Stimulated activated CD4-positive, alpha-beta T cell treated with anti-CD3 and anti-CD28 coated beads, TNF-alpha, amount 100 ng/mL, for 1 hour (primary cell): ENCODE data around the gene TRIM25.

Source experiments
- DNase-seq, 3 donors: peaks; one replicate each; pipeline ENCODE4 v3.0.0-alpha.2; 2020; ENCODE audit warnings: low read depth in 3 of 3, low spot score in 1 of 3

Gene TRIM25

DNA sequence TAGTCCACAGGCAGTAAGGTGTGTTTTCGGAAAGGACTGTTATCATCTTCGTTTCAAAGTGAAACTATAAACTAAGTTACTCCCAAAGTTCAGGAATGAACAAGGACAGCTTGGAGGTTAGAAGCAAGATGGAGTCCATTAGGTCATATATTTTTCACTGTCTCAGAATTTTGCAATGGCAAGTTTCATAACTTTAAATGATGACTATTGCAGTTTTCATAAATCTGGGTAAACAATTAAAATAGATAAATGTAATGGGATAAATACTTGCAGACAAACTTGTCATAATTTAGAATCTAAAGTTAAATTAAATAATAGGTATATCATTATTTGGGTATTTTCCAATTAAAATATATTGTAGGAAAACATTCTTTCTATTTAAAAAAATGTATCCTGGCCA is 14.7 kb upstream of the TRIM25 start:
- no peak for DNase-seq

- no peak for DNase-seq
Measured at GRCh38 chr17:56926704-56927103, 12.9 kb upstream of the TRIM25 start.

- DNase-seq, result no peak
Measured at GRCh38 chr17:56926270-56926669, 12.4 kb upstream of the TRIM25 start.

DNA sequence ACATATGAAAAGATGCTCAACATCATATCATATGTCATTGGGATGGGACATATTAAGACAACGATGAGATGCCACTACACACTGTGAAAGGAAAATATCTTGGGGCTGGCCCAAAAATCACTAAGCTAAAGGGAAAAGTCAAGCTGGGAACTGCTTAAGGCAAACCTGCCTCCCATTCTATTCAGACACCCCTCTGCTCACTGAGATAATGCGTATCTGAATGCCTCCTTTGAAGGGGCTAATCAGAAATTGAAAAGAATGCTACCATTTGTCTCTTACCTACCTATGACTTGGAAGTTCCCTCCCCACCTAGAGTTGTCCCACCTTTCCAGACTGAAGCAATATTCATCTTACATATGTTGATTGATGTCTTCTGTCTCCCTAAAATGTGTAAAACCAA is 11.2 kb upstream of the TRIM25 start:
- DNase-seq, result no peak

GRCh38 chr17:56919717-56920116 is 5.9 kb upstream of the TRIM25 start:
- DNase-seq, result no peak

DNA sequence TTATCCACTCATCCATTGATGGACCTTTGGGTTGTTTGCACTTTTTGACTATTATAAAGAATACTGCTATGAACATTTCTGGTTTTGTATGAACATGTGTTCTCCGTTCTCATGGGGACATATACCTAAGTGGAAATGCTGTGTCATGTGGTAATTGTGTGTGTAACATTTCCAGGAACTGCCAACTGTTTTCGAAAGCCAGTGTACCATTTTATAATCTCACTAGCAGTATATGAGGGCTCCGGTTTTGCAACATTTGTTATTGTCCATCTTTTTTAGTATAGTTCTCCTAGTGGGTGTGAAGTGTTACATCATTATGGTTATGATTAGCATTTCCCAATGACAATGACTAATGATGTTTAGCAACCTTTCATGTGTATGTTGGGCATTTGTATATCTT is 5.1 kb upstream of the TRIM25 start:
- DNase-seq, result no peak

DNA sequence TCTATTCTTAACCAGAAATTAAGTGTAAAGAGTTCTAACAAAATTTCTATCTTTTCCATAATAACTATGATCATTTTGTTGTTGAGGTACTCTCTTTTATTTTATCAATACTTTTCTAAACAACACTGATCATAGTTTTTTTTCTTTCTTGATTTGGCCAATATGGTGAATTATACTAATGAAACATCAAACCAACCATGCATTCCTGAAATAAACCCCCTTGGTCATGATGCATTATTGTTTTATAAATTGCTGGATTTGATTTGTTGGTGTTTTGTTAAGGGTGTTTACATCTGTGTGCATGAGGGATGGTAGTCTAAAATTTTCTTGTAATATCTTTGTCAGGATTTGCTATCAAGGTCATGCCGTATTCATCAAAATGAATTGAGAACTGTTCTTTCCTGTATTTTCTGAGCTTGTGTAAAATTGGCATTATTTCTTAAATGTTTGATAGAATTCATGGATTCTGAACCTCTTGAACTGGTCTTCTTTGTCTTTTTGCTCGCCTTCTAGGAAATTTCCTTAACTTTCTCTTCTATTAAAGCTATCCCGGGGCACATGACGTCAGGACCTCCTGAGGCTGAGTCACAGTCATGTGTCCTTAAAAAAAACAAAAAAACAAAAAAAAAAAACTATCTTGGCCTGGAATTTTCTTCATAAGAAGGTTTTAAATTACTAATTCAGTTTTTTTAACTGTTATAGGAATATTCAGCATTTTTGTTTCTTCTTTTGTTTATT is 3.9 kb upstream of the TRIM25 start:
- no peak for DNase-seq

- no peak for DNase-seq
Measured at GRCh38 chr17:56914581-56915273, 878 bp upstream of the TRIM25 start.

GRCh38 chr17:56913353-56913866 is 439 bp downstream of the TRIM25 start:
- DNase-seq, result no peak

- DNase-seq, result no peak
Measured at GRCh38 chr17:56913000-56913311, 893 bp downstream of the TRIM25 start.

DNA sequence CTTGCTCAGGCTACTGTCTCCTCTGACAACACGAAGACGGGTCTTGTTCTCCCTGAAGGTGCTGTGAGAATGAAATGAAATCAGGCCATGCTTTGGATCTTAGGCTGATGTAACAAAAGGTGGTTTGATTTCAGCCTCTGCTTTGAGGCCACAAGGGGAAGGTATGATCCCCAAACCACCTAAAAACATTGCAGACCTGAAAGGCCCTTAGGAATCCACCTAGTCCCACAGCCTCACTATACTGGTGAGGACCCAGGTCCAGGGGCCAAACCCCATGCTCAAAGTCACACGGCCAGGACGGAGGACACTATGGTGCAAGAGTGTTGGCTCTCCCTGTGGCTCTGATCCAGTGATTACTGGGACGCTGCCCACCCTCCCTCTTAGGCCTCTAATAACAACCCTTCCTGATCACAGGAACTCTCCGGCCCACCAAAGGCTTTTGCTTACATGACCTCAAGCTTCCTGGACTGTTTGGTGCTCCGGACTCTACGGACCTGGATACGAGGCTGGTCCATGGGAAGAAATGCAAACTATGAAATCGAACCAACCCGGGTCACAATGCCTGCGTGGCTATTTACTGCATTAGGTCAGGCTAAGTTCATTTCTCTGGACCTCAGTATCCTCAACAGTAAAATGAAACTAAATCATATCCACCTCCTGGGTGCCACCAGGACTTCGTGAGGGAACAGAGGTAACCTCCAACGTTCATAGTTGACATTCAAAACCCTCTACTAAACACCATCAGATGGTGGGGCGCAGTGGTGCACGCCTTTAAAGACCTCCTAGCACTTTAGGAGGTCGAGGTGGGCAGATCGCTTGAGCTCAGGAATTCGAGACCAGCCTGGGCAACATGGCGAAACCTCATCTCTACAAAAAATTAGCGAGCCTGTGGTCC is 1.5 kb downstream of the TRIM25 start:
- no peak for DNase-seq

GRCh38 chr17:56910509-56911235 is 3.2 kb downstream of the TRIM25 start:
- no peak for DNase-seq

GRCh38 chr17:56909742-56910508 is 3.9 kb downstream of the TRIM25 start:
- DNase-seq, result no peak

GRCh38 chr17:56908001-56908542 is 5.8 kb downstream of the TRIM25 start:
- no peak for DNase-seq

DNA sequence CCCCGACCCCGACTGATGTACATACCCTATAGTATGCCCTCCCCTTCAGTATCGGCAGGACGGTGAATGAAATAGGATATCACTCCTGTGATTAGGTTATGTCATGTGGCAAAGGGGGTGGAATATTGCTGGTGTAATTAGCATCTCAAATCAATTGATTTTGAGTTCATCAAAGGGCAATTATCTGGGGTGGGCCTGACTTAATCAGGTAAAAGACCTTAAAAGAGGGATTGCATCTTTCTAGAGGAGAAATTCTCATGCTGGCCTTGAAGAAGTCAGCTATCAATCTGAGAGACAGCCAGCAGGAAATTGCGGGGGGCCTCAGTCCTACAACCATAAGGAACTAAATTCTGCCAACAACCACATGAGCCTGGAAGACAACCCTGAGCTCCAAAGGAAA is 10.3 kb downstream of the TRIM25 start:
- no peak for DNase-seq

GRCh38 chr17:56902348-56902747 is 11.5 kb downstream of the TRIM25 start:
- DNase-seq, result no peak

DNA sequence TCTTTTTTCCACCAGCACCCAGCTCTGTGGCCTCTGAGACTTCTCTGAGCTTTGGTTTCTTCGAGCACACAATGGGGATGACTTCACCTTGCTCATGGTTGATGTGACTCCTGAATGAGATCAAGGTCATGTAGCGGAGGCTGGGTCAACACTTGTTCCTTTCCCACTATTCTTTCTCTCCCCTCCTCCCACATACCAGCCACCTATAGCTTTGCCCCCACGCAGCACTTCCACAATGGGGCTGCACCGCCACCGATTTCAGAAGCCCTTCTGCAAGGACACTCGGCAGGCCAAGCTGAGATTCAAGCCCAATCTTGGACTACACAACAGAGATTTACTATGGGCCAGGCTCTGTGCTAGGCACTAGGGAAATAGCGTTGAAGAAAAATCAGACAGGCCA is 14.4 kb downstream of the TRIM25 start:
- no peak for DNase-seq

- DNase-seq, result no peak
Measured at GRCh38 chr17:56898874-56899273, 15.0 kb downstream of the TRIM25 start.

GRCh38 chr17:56897646-56898424 is 16.0 kb downstream of the TRIM25 start:
- no peak for DNase-seq
